K562 (cell line): Measurements from ENCODE around the gene SLC35A4. TPM values are rescaled to one million over a fixed set of nuclear protein-coding genes. Genes with fewer than 3 reads are reported as not detected.

Experiments used
- ATAC-seq: fragments of 200-7000 bp; cut with Tn5 transposase; 3 replicates; pipeline ENCODE4 v1.9.1; 2020; ENCODE audit warnings: moderate library complexity
- BruUV-seq: library from RNA; stranded (reverse); fragments of 400-500 nt; replicated peaks from 2 replicates; lab custom pipeline; 2021; lab: Mats Ljungman, UMichigan
- CTCF ChIA-PET: fragments of 300-600 bp; formaldehyde crosslinking; extraction: SDS; loops from one replicate; lab custom pipeline; 2021; ENCODE audit warnings: low intra/inter-chr PET ratio; lab: Yijun Ruan, JAX
- POLR2A ChIA-PET: fragments of 300-600, 350-650 bp; sonication (Branson Sonifier 250); formaldehyde crosslinking; extraction: SDS; loops from one replicate; lab custom pipeline; 2021; ENCODE audit warnings: antibody characterized with exemption, inconsistent platforms; lab: Yijun Ruan, JAX
- DNase-seq, 4 experiments: peaks; one replicate each; pipeline versions ENCODE4 v3.0.0 to v3.0.0-alpha.2; 2011 to 2018; ENCODE audit warnings: low spot score in 3 of 4, mixed read lengths in 3 of 4; ENCODE audit errors: extremely low read depth in 1 of 4
- FAIRE-seq: peaks from 2 replicates; lab custom pipeline; 2011; peaks lifted over from hg19 to GRCh38; lab: Jason Lieb, UNC
- H2AFZ ChIP-seq: 2 replicates; pipeline ENCODE4 v1.6.0; 2011; ENCODE audit warnings: low read depth, low read length, control low read depth, inconsistent platforms
- H3K27ac ChIP-seq: fragments of 200-600 bp; 3 replicates; pipeline ENCODE4 v1.8.0; 2011; ENCODE audit warnings: low read depth, mild to moderate bottlenecking, control low read depth, inconsistent platforms, low read length, moderate library complexity, mixed read lengths; ENCODE audit errors: extremely low read depth
- H3K27me3 ChIP-seq, 2 experiments: fragments of 300-600 bp in 1 of 2; 2 replicates in 1 of 2; 3 replicates in 1 of 2; pipeline versions ENCODE4 v1.6.0 to v1.8.0; 2011; ENCODE audit warnings: inconsistent platforms in 2 of 2, low read length in 2 of 2, mild to moderate bottlenecking in 1 of 2, mixed read lengths in 1 of 2, moderate library complexity in 1 of 2; ENCODE audit not compliant: control insufficient read depth in 2 of 2, insufficient read depth in 2 of 2
- H3K36me3 ChIP-seq: fragments of 300-600 bp; 3 replicates; pipeline ENCODE4 v1.8.0; 2011; ENCODE audit warnings: mild to moderate bottlenecking, low read length, inconsistent platforms; ENCODE audit not compliant: control insufficient read depth, insufficient read depth
- H3K4me1 ChIP-seq, 2 experiments: fragments of 200-600 bp in 1 of 2; replicated peaks in 1 of 2; 2 replicates in 1 of 2; 3 replicates in 1 of 2; pipeline versions ENCODE4 v1.5.1 to v1.8.0; 2011; ENCODE audit warnings: inconsistent platforms in 2 of 2, low read length in 2 of 2, mild to moderate bottlenecking in 1 of 2, mixed read lengths in 1 of 2, moderate library complexity in 1 of 2; ENCODE audit not compliant: control insufficient read depth in 2 of 2, insufficient read depth in 2 of 2
- H3K4me2 ChIP-seq: 2 replicates; pipeline ENCODE4 v1.6.1; 2011; ENCODE audit warnings: low read length, control low read depth, inconsistent platforms, mixed read lengths; ENCODE audit not compliant: insufficient read depth
- H3K4me3 ChIP-seq: fragments of 200-600 bp; sonication (generic), shearing (Covaris generic); 2 replicates; pipeline ENCODE4 v1.5.1; 2016; ENCODE audit warnings: control low read depth, inconsistent platforms
- H3K79me2 ChIP-seq: fragments of 200-600 bp; 3 replicates; pipeline ENCODE4 v1.8.0; 2011; ENCODE audit warnings: low read length, inconsistent platforms; ENCODE audit not compliant: control insufficient read depth, insufficient read depth
- H3K9ac ChIP-seq, 2 experiments: 2 replicates each; pipeline versions ENCODE4 v1.6.0 to v1.6.1; 2011; ENCODE audit warnings: low read depth in 2 of 2, low read length in 2 of 2, control low read depth in 1 of 2, inconsistent platforms in 1 of 2, mild to moderate bottlenecking in 1 of 2, mixed read lengths in 1 of 2; ENCODE audit not compliant: insufficient read depth in 1 of 2
- H3K9me1 ChIP-seq: one replicate; pipeline ENCODE4 v1.6.0; 2011; ENCODE audit warnings: inconsistent platforms, mild to moderate bottlenecking, low read length, moderate library complexity; ENCODE audit not compliant: control insufficient read depth, insufficient read depth
- H3K9me3 ChIP-seq: replicated peaks from 2 replicates; pipeline ENCODE4 v1.5.1; 2011; ENCODE audit warnings: low read depth, low read length, inconsistent platforms; ENCODE audit not compliant: control insufficient read depth, insufficient read depth
- H4K20me1 ChIP-seq: replicated peaks from 2 replicates; pipeline ENCODE4 v1.6.1; 2011; ENCODE audit warnings: low read length, inconsistent platforms, mixed read lengths; ENCODE audit not compliant: control insufficient read depth, insufficient read depth
- BDP1 ChIP-seq: IDR thresholded peaks from 3 replicates; pipeline ENCODE4 v1.6.1; 2011; ENCODE audit not compliant: insufficient read length, insufficient read depth
- E2F8 ChIP-seq: fragments of 450-650 bp; IDR thresholded peaks from 2 replicates; pipeline ENCODE4 v1.7.1; 2018; ENCODE audit warnings: mild to moderate bottlenecking, low read depth; ENCODE audit not compliant: partially characterized antibody
- ESRRA ChIP-seq: fragments of 450-650 bp; IDR thresholded peaks from 2 replicates; pipeline ENCODE4 v1.6.1; 2014; ENCODE audit warnings: low read depth, mild to moderate bottlenecking, moderate library complexity, borderline replicate concordance
- ETV1 ChIP-seq: fragments of 450-650 bp; conservative IDR thresholded peaks from 2 replicates; pipeline ENCODE4 v1.6.1; 2016; ENCODE audit warnings: missing genetic modification characterization, control low read depth, low read depth, missing compliant biosample characterization
- GABPB1 ChIP-seq: sonication (generic); formaldehyde crosslinking; IDR thresholded peaks from 2 replicates; pipeline ENCODE4 v1.8.0; 2022; ENCODE audit warnings: mild to moderate bottlenecking, missing genetic modification reagents
- HEY1 ChIP-seq: fragments of 250-450 bp; sonication (Bioruptor Pico); IDR thresholded peaks from 2 replicates; pipeline ENCODE4 v1.5.0; 2020; ENCODE audit warnings: mild to moderate bottlenecking, moderate library complexity, borderline replicate concordance
- JUND ChIP-seq, 2 experiments: IDR thresholded peaks; 2 replicates in 1 of 2; 3 replicates in 1 of 2; pipeline ENCODE4 v1.6.1; 2011; ENCODE audit warnings: borderline replicate concordance in 2 of 2, low read depth in 2 of 2, low read length in 2 of 2, improper control_type of control experiment in 1 of 2, missing biosample characterization in 1 of 2, missing genetic modification characterization in 1 of 2, missing genetic modification reagents in 1 of 2
- MYC ChIP-seq, 2 experiments: fragments of 250-450 bp in 1 of 2; sonication (Bioruptor Pico) in 1 of 2; IDR thresholded peaks; 2 replicates each; pipeline versions ENCODE4 v1.5.1 to v1.6.1; 2012 to 2021; ENCODE audit warnings: low read depth in 2 of 2, borderline replicate concordance in 1 of 2, improper control_type of control experiment in 1 of 2, low read length in 1 of 2, mild to moderate bottlenecking in 1 of 2, moderate library complexity in 1 of 2
- RFX1 ChIP-seq: fragments of 450-650 bp; IDR thresholded peaks from 2 replicates; pipeline ENCODE4 v1.6.1; 2016; ENCODE audit warnings: mild to moderate bottlenecking, moderate library complexity
- SMARCC2 ChIP-seq: fragments of 450-650 bp; IDR thresholded peaks from 2 replicates; pipeline ENCODE4 v1.6.1; 2017; ENCODE audit warnings: antibody characterized with exemption, moderate library complexity, mild to moderate bottlenecking, low read depth
- TAF9B ChIP-seq: fragments of 450-650 bp; IDR thresholded peaks from 2 replicates; pipeline ENCODE4 v1.6.1; 2018; ENCODE audit warnings: mild to moderate bottlenecking; ENCODE audit not compliant: partially characterized antibody
- TBP ChIP-seq: optimal IDR thresholded peaks from 2 replicates; pipeline ENCODE3; 2011; ENCODE audit warnings: low read depth, low read length, improper control_type of control experiment
- U2AF1 ChIP-seq: fragments of 200-400 bp; formaldehyde crosslinking; optimal IDR thresholded peaks from 2 replicates; pipeline ENCODE3; 2017; ENCODE audit warnings: mild to moderate bottlenecking, low read depth, low read length, moderate library complexity
- ZBTB17 ChIP-seq: fragments of 450-650 bp; formaldehyde crosslinking; IDR thresholded peaks from 2 replicates; pipeline ENCODE4 v1.4.0; 2020; ENCODE audit warnings: mild to moderate bottlenecking
- ZNF212 ChIP-seq: fragments of 450-650 bp; formaldehyde crosslinking; IDR thresholded peaks from 2 replicates; pipeline ENCODE4 v1.4.0; 2020; ENCODE audit warnings: mild to moderate bottlenecking
- ZNF217 ChIP-seq: sonication (generic); formaldehyde crosslinking; IDR thresholded peaks from 2 replicates; pipeline ENCODE4 v1.8.0; 2022; ENCODE audit warnings: mild to moderate bottlenecking, missing genetic modification reagents
- ZNF239 ChIP-seq: fragments of 250-450 bp; sonication (Bioruptor Pico); IDR thresholded peaks from 2 replicates; pipeline ENCODE4 v1.4.0; 2020; ENCODE audit warnings: mild to moderate bottlenecking
- ZNF253 ChIP-seq: fragments of 250-450 bp; sonication (Bioruptor Pico); conservative IDR thresholded peaks from 2 replicates; pipeline ENCODE4 v1.6.1; 2021; ENCODE audit warnings: mild to moderate bottlenecking
- WGBS: fragments of 100-300 bp; shearing (Covaris generic); methylation state at CpG from one replicate; pipeline ENCODE4 v1.1.6; 2016; ENCODE audit warnings: low coverage, mixed read lengths; ENCODE audit not compliant: insufficient coverage; ENCODE audit errors: missing lambda C conversion rate; 5-methylcytosine and 5-hydroxymethylcytosine counted together
- in situ Hi-C: fragments of 300-500 bp; cut with MboI; formaldehyde crosslinking; loops from 4 replicates; pipeline ENCODE4 v1.15.0; 2018; ENCODE audit warnings: inconsistent platforms, mixed read lengths
- intact Hi-C: fragments of 100-400 bp; cut with micrococcal nuclease; formaldehyde crosslinking; loops from 2 replicates; pipeline ENCODE4 v1.14.2; 2022
- polyA plus RNA-seq, 8 experiments: library from polyadenylated mRNA; depleted of rRNA in 4 of 8; stranded (reverse) in 5 of 8; unstranded in 3 of 8; fragments of >200 nt; fragmentation: Nextera tagmentation in 2 of 8; fragmentation: Illumina TruSeq in 1 of 8; extraction: Ambion mirVana in 2 of 8; extraction: Trizol in 1 of 8; gene quantifications; 2 replicates each; pipeline versions ENCODE4 v1.2.1 to v1.2.3, GENCODE V29; 2011 to 2014; ENCODE audit warnings: inconsistent platforms in 1 of 8, missing spikeins in 1 of 8
- total RNA-seq, 7 experiments: library from RNA; depleted of rRNA in 6 of 7; stranded (reverse); fragments of >200 nt in 6 of 7; fragmentation: Illumina TruSeq in 2 of 7; extraction: Trizol in 2 of 7; gene quantifications; 2 replicates each; pipeline versions ENCODE4 v1.2.1 to v1.2.3, GENCODE V29; 2011 to 2021; ENCODE audit warnings: low replicate concordance in 1 of 7

The SLC35A4 gene
- total and polyA plus RNA-seq, 9 of the 15 experiments (the other 6 are each of a cell fraction or from before 2014, with no cell fraction given), result 21.8 to 171 (median 42.5) TPM

- no peak for TF ChIP-seq E2F8
Measured at GRCh38 chr5:140556438-140556837, 8.2 kb upstream of the SLC35A4 start (continued).

DNA sequence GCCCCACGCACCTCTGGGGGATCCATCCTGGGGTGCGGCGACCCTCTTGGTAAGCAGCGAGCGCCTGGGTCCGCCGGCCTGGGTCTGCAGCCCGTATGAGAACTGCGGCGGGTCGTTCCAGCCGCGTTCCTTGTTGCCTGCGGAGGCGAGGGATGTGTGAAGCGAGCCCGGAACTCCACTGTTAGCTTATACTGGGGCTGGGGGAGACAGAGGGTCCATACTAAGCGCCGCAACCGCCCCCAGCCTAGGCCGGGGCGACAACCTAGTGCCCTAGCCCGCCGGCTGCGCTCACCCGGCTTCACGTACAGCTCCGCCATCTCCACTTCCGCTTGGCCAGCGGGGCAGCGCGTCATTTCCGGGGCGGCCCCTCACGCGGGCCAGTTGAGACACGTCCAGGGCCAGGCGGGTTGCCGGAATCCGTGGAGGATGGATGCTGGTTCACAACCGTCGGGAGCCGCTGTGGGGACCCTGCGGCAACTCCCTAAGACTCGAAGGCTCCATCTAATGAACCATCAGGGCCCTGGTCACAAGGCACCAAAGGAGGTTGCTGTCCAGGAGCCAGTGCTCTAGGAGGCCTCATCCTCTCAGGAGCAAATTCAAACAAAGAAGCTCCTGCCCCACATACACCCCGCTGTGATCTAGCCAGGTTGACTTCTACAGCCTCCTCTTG, 7.4 kb upstream of the SLC35A4 start, which contains the start of gene SRA1:
Gene SRA1, minus strand, starts transcription at position 338 of the 670 bp plus-strand sequence. Its CDS starts 21 bp downstream, at position 317.
- DNase-seq (peak; percentile 83 to 95 (median 91)), FAIRE-seq (peak; percentile 74), ATAC-seq (peak; percentile 94)
- CTCF ChIA-PET, result no interaction called here
- POLR2A ChIA-PET, result interaction anchor here (0.6 to 4.2 kb wide), 11 partner anchors 9 to 340 kb away, joined by 3 to 56 read pairs (median 4); partner anchors contain the start of genes ANKHD1, EIF4EBP3, HARS1 and HARS2
- WGBS, result 0% methylated on average over 34 of the region's 46 CpGs
- peak within 1 kb of the TSS; percentile 91 for H3K4me2 ChIP-seq
- no peaks in the 10 kb centered on the region for H3K9me3 ChIP-seq
- in situ Hi-C loops (no loop called here), intact Hi-C loops (loop anchor here (2.0 to 10.0 kb wide), 5 partner anchors 82 to 382 kb away; partner anchors contain the start of genes ANKHD1, CYSTM1 and TMCO6)
- peaks cover 23 to 27% of the 10 kb centered on the region in 2 experiments for H3K4me1 ChIP-seq
- no peaks in the 10 kb centered on the region for H3K27me3 ChIP-seq
- no peaks in the 10 kb centered on the region for H3K9me1 ChIP-seq
- peak within 1 kb of the TSS; percentile 87 to 97 for H3K9ac ChIP-seq
- H3K36me3 ChIP-seq, result peaks cover 35% of the 10 kb centered on the region; the same call in 2 of the 3 replicates
- peak within 1 kb of the TSS; percentile 86 for H3K27ac ChIP-seq
- H4K20me1 ChIP-seq, result 0 out of 2 replicates have a peak, but pooled peaks cover 5% of the 10 kb centered on the region
- peak within 1 kb of the TSS; percentile 77 for H2AFZ ChIP-seq
- H3K4me3 ChIP-seq, result peak within 1 kb of the TSS; percentile 77
- H3K79me2 ChIP-seq, result peaks cover 49% of the 10 kb centered on the region
- BruUV-seq, result no TSS peak
- TF ChIP-seq BDP1 (no peak), ZBTB17 (CRISPR knock-in tag) (peak; percentile 86), SMARCC2 (no peak), ZNF253 (CRISPR knock-in tag) (no peak), TAF9B (peak; percentile 86), U2AF1 (no peak), RFX1 (no peak), ETV1 (tag) (peak; percentile 91), GABPB1 (peak; percentile 96), ZNF239 (CRISPR knock-in tag) (no peak), HEY1 (CRISPR knock-in tag) (no peak), MYC (IDR thresholded peaks at IDR 0.05; ENCODE audit: low read depth, low read length) (peak; percentile 66), MYC (CRISPR knock-in tag; IDR thresholded peaks at IDR 0.05; ENCODE audit: borderline replicate concordance, low read depth) (peak; percentile 68; the same call in 1 of the 2 replicates), ZNF212 (0 out of 2 replicates have a peak, but pooled peaks have one; percentile 37), ZNF217 (CRISPR knock-in tag) (no peak), JUND (IDR thresholded peaks at IDR 0.05; ENCODE audit: borderline replicate concordance, low read depth, low read length) (peak; percentile 73), JUND (tag; IDR thresholded peaks at IDR 0.05; ENCODE audit: borderline replicate concordance, low read depth, low read length) (peak; percentile 34; the same call in 2 of the 3 replicates), TBP (peak; percentile 78), ESRRA (peak; percentile 11; the same call in 1 of the 2 replicates)
